Neural cell (in vitro differentiated cells): Measurements from ENCODE around the gene TOLLIP. TPM values are rescaled to one million over a fixed set of nuclear protein-coding genes. Genes with fewer than 3 reads are reported as not detected.

Experiments used
- H2AFZ ChIP-seq: fragments of 200-600, 300-800 bp; sonication (generic), shearing (Covaris generic); 2 replicates; pipeline ENCODE4 v1.6.0; 2014; ENCODE audit warnings: low read depth, mild to moderate bottlenecking, antibody characterized with exemption, low read length, moderate library complexity
- H3F3A ChIP-seq: fragments of 200-600 bp; shearing (Covaris generic); 2 replicates; pipeline ENCODE4 v1.6.1; 2016; ENCODE audit warnings: mild to moderate bottlenecking, moderate library complexity, mixed read lengths, antibody characterized with exemption, low read length; ENCODE audit not compliant: insufficient read depth, poor library complexity, severe bottlenecking
- H3K27ac ChIP-seq: fragments of 200-600, 300-800 bp; sonication (generic), shearing (Covaris generic); 2 replicates; pipeline ENCODE4 v1.5.1; 2014; ENCODE audit warnings: mild to moderate bottlenecking, low read length, moderate library complexity
- H3K27me3 ChIP-seq: fragments of 300-800, 200-600 bp; sonication (generic), shearing (Covaris generic); 2 replicates; pipeline ENCODE4 v1.6.0; 2014; ENCODE audit warnings: mild to moderate bottlenecking, low read depth, low read length, moderate library complexity; ENCODE audit not compliant: insufficient read depth
- H3K36me3 ChIP-seq: fragments of 300-800, 200-600 bp; sonication (generic), shearing (Covaris generic); 2 replicates; pipeline ENCODE4 v1.5.1; 2014; ENCODE audit warnings: mild to moderate bottlenecking, antibody characterized with exemption, low read length, moderate library complexity; ENCODE audit not compliant: insufficient read depth
- H3K4me2 ChIP-seq: fragments of 300-800, 200-600 bp; sonication (generic), shearing (Covaris generic); 2 replicates; pipeline ENCODE4 v1.6.0; 2014; ENCODE audit warnings: mild to moderate bottlenecking, low read length
- H3K4me3 ChIP-seq: fragments of 300-800, 200-600 bp; sonication (generic), shearing (Covaris generic); 2 replicates; pipeline ENCODE4 v1.5.1; 2014; ENCODE audit warnings: mild to moderate bottlenecking, low read length, moderate library complexity
- H3K79me2 ChIP-seq: fragments of 200-600 bp; shearing (Covaris generic); replicated peaks from 2 replicates; pipeline ENCODE4 v1.6.0; 2014; ENCODE audit warnings: mild to moderate bottlenecking, low read length, moderate library complexity; ENCODE audit not compliant: insufficient read depth
- H3K9ac ChIP-seq: fragments of 300-800, 200-600 bp; sonication (generic), shearing (Covaris generic); 2 replicates; pipeline ENCODE4 v1.6.1; 2016; ENCODE audit warnings: mild to moderate bottlenecking, low read length, mixed read lengths
- H3K9me2 ChIP-seq: fragments of 200-600 bp; shearing (Covaris generic); 2 replicates; pipeline ENCODE4 v1.6.1; 2016; ENCODE audit warnings: mild to moderate bottlenecking, low read length, mixed read lengths; ENCODE audit not compliant: insufficient read depth
- H3K9me3 ChIP-seq: fragments of 200-600, 300-800 bp; sonication (generic), shearing (Covaris generic); 2 replicates; pipeline ENCODE4 v1.6.1; 2016; ENCODE audit warnings: mild to moderate bottlenecking, mixed run types, low read length, moderate library complexity, mixed read lengths
- H4K20me1 ChIP-seq: fragments of 200-600 bp; shearing (Covaris generic); 2 replicates; pipeline ENCODE4 v1.6.1; 2016; ENCODE audit warnings: mild to moderate bottlenecking, mixed run types; ENCODE audit not compliant: insufficient read depth
- CTCF ChIP-seq: fragments of 450-650 bp; IDR thresholded peaks from 2 replicates; pipeline ENCODE4 v1.5.1; 2014; ENCODE audit warnings: antibody characterized with exemption, mild to moderate bottlenecking, moderate library complexity; ENCODE audit not compliant: poor library complexity, severe bottlenecking
- EP300 ChIP-seq: fragments of 450-650 bp; conservative IDR thresholded peaks from 2 replicates; pipeline ENCODE4 v1.6.1; 2014; ENCODE audit warnings: antibody characterized with exemption, mild to moderate bottlenecking, moderate library complexity; ENCODE audit not compliant: poor library complexity, severe bottlenecking
- EZH2 ChIP-seq: fragments of 200-600, 300-800 bp; shearing (Covaris generic), sonication (generic); IDR thresholded peaks from 2 replicates; pipeline ENCODE4 v1.6.1; 2014; ENCODE audit warnings: antibody characterized with exemption, low read length, borderline replicate concordance, mild to moderate bottlenecking; ENCODE audit not compliant: insufficient read depth, poor library complexity, severe bottlenecking
- MXI1 ChIP-seq: fragments of 450-650 bp; conservative IDR thresholded peaks from 2 replicates; pipeline ENCODE4 v1.6.1; 2014; ENCODE audit warnings: antibody characterized with exemption, mild to moderate bottlenecking; ENCODE audit not compliant: poor library complexity, severe bottlenecking
- POLR2AphosphoS5 ChIP-seq: IDR thresholded peaks from 2 replicates; pipeline ENCODE4 v1.6.1; 2012
- RAD21 ChIP-seq: fragments of 450-650 bp; conservative IDR thresholded peaks from 2 replicates; pipeline ENCODE4 v1.6.1; 2014; ENCODE audit warnings: antibody characterized with exemption, mild to moderate bottlenecking, moderate library complexity
- REST ChIP-seq: IDR thresholded peaks from 2 replicates; pipeline ENCODE4 v1.6.1; 2012; ENCODE audit warnings: borderline replicate concordance
- SMC3 ChIP-seq: fragments of 450-650 bp; conservative IDR thresholded peaks from 2 replicates; pipeline ENCODE4 v1.6.1; 2014; ENCODE audit warnings: antibody characterized with exemption, mild to moderate bottlenecking, moderate library complexity; ENCODE audit not compliant: poor library complexity
- polyA plus RNA-seq: library from polyadenylated mRNA; depleted of rRNA; stranded (reverse); fragments of >200 nt; gene quantifications from 2 replicates; pipeline ENCODE4 v1.2.3, GENCODE V29; 2014

Gene TOLLIP
- polyA plus RNA-seq, 1 donor from 2014 or later, result 24.1 TPM

GRCh38 chr11:1254086-1254648, 55.3 kb downstream of the TOLLIP start:
- H3K4me3 ChIP-seq, result no peak overlapping the region
- H4K20me1 ChIP-seq, result no peaks in the 10 kb centered on the region
- no peak overlapping the region for H2AFZ ChIP-seq
- no peak overlapping the region for H3K27ac ChIP-seq
- H3K4me2 ChIP-seq, result no peak overlapping the region
- no peaks in the 10 kb centered on the region for H3K79me2 ChIP-seq
- no peaks in the 10 kb centered on the region for H3F3A ChIP-seq
- H3K9me2 ChIP-seq, result no peaks in the 10 kb centered on the region
- no peaks in the 10 kb centered on the region for H3K9me3 ChIP-seq
- no peaks in the 10 kb centered on the region for H3K36me3 ChIP-seq
- TF ChIP-seq MXI1 (no peak), POLR2AphosphoS5 (no peak), EP300 (no peak), SMC3 (no peak), EZH2 (no peak), RAD21 (no peak), CTCF (no peak), REST (no peak)
- no peaks in the 10 kb centered on the region for H3K27me3 ChIP-seq
- no peak overlapping the region for H3K9ac ChIP-seq

GRCh38 chr11:1253103-1253485, 56.3 kb downstream of the TOLLIP start:
- H4K20me1 ChIP-seq, result no peaks in the 10 kb centered on the region
- H3K9ac ChIP-seq, result no peak overlapping the region
- no peak overlapping the region for H3K27ac ChIP-seq
- H3F3A ChIP-seq, result no peaks in the 10 kb centered on the region
- H2AFZ ChIP-seq, result no peak overlapping the region
- no peaks in the 10 kb centered on the region for H3K36me3 ChIP-seq
- H3K9me2 ChIP-seq, result no peaks in the 10 kb centered on the region
- no peak overlapping the region for H3K4me3 ChIP-seq
- no peaks in the 10 kb centered on the region for H3K79me2 ChIP-seq
- no peak for TF ChIP-seq CTCF
- no peaks in the 10 kb centered on the region for H3K27me3 ChIP-seq
- H3K9me3 ChIP-seq, result no peaks in the 10 kb centered on the region
- H3K4me2 ChIP-seq, result no peak overlapping the region
